Activated T-helper 17 cell treated with anti-CD3 and anti-CD28 coated beads, Interleukin-2, amount 50 U/mL, for 72 hours (primary cell): ENCODE data around the gene TMEM235. TPM values are rescaled to one million over a fixed set of nuclear protein-coding genes. Genes with fewer than 3 reads are reported as not detected.

Experiments used
- ATAC-seq: fragments of 150-1000 bp; cut with Tn5 transposase; replicated peaks from 2 replicates; pipeline ENCODE4 v1.10.0; 2021; ENCODE audit warnings: mild to moderate bottlenecking, moderate library complexity
- H3K27ac Mint-ChIP-seq: one replicate; pipeline ENCODE4 v1.8.0; 2022; ENCODE audit warnings: mixed read lengths
- H3K27me3 Mint-ChIP-seq: one replicate; pipeline ENCODE4 v1.8.0; 2022; ENCODE audit warnings: mixed read lengths
- H3K36me3 Mint-ChIP-seq: one replicate; pipeline ENCODE4 v1.8.0; 2022; ENCODE audit warnings: low read depth, mild to moderate bottlenecking, mixed read lengths
- H3K4me1 Mint-ChIP-seq: one replicate; pipeline ENCODE4 v1.8.0; 2022; ENCODE audit warnings: mixed read lengths
- H3K4me3 Mint-ChIP-seq: one replicate; pipeline ENCODE4 v1.8.0; 2022; ENCODE audit warnings: mild to moderate bottlenecking, mixed read lengths
- H3K9me3 Mint-ChIP-seq: one replicate; pipeline ENCODE4 v1.8.0; 2022; ENCODE audit warnings: mixed read lengths
- total RNA-seq, 2 donors: library from RNA; stranded (reverse); gene quantifications; one replicate each; pipeline ENCODE4 v1.2.3, GENCODE V29; 2022

TMEM235 gene
- total RNA-seq, 2 donors from 2014 or later: not detected

DNA sequence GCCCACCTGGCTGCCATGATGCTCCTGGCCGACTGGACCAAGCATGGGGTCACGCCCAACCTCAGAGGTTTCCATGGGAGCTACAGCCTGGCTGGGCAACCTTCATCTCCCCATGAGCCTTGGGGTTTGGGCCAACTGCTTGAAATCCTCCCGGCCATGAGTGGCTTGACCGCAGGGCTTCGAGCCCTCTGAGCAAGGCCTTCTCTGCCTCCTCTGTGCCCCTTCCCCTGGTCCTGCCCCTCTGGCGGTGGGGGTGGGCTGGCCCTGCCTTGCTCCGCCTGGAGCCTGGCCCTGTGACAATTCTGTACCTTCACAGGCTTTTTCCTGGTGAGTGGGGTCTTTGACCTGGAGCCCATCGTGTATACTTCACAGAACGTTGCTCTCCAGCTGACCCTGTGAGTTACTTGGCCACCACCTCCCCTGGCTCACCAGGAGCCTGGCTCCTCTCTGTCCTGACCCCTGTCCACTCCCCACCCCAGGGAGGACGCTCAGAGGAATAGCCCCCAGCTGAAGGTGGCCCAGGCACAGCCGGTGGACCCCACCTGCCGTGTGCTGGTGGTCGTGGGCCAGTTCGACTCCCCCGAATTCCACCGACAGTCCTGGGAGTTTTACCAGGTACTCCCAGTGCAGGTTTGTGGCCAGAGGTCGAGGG lies 26.2 kb upstream of the TMEM235 start:
- Mint-ChIP-seq H3K9me3 (no peaks in the 10 kb centered on the region), H3K36me3 (no peaks in the 10 kb centered on the region), H3K4me1 (no peaks in the 10 kb centered on the region), H3K4me3 (no peak overlapping the region), H3K27me3 (no peaks in the 10 kb centered on the region), H3K27ac (no peak overlapping the region)
- no peak for ATAC-seq

- Mint-ChIP-seq H3K36me3 (no peaks in the 10 kb centered on the region), H3K27me3 (no peaks in the 10 kb centered on the region), H3K4me1 (no peaks in the 10 kb centered on the region), H3K9me3 (no peaks in the 10 kb centered on the region), H3K27ac (no peak overlapping the region), H3K4me3 (no peak overlapping the region)
- no peak for ATAC-seq
These were observed 25.1 kb upstream of the TMEM235 start for GRCh38 chr17:78206298-78206697.

- H3K4me3 Mint-ChIP-seq: no peak overlapping the region
- H3K9me3 Mint-ChIP-seq: no peaks in the 10 kb centered on the region
- H3K27ac Mint-ChIP-seq: no peak overlapping the region
- no peak for ATAC-seq
- no peaks in the 10 kb centered on the region for H3K36me3 Mint-ChIP-seq
- no peaks in the 10 kb centered on the region for H3K4me1 Mint-ChIP-seq
- H3K27me3 Mint-ChIP-seq: no peaks in the 10 kb centered on the region
These were observed 22.9 kb upstream of the TMEM235 start for GRCh38 chr17:78208486-78208885.

- Mint-ChIP-seq H3K4me1 (no peaks in the 10 kb centered on the region), H3K36me3 (no peaks in the 10 kb centered on the region), H3K27ac (no peak overlapping the region), H3K27me3 (no peaks in the 10 kb centered on the region), H3K4me3 (no peak overlapping the region), H3K9me3 (no peaks in the 10 kb centered on the region)
- no peak for ATAC-seq
These were observed 21.3 kb upstream of the TMEM235 start for GRCh38 chr17:78210111-78210510.

- ATAC-seq: no peak
- no peaks in the 10 kb centered on the region for H3K27me3 Mint-ChIP-seq
- H3K27ac Mint-ChIP-seq: no peak overlapping the region
- no peaks in the 10 kb centered on the region for H3K9me3 Mint-ChIP-seq
- no peak overlapping the region for H3K4me3 Mint-ChIP-seq
- H3K4me1 Mint-ChIP-seq: no peaks in the 10 kb centered on the region
- H3K36me3 Mint-ChIP-seq: peaks cover 2% of the 10 kb centered on the region
These were observed 20.4 kb upstream of the TMEM235 start for GRCh38 chr17:78211032-78211431.

GRCh38 chr17:78214016-78214705 lies 17.3 kb upstream of the TMEM235 start, which contains the start of gene BIRC5:
Gene BIRC5, plus strand, starts transcription at chr17:78214253. Its CDS starts 64 bp downstream, at chr17:78214317.
- Mint-ChIP-seq H3K27me3 (no peaks in the 10 kb centered on the region), H3K27ac (peak within 1 kb of the TSS; percentile 59), H3K36me3 (peaks cover 19% of the 10 kb centered on the region), H3K4me1 (no peaks in the 10 kb centered on the region), H3K9me3 (no peaks in the 10 kb centered on the region), H3K4me3 (peak within 1 kb of the TSS; percentile 90)
- ATAC-seq: peak; percentile 100

GRCh38 chr17:78214706-78215061 lies 16.7 kb upstream of the TMEM235 start:
- Mint-ChIP-seq H3K9me3 (no peaks in the 10 kb centered on the region), H3K36me3 (peaks cover 24% of the 10 kb centered on the region), H3K27ac (peak overlapping the region; percentile 59), H3K4me1 (no peaks in the 10 kb centered on the region), H3K4me3 (peak overlapping the region; percentile 90), H3K27me3 (no peaks in the 10 kb centered on the region)
- no peak for ATAC-seq

GRCh38 chr17:78219396-78220150 lies 11.9 kb upstream of the TMEM235 start:
- H3K4me1 Mint-ChIP-seq: no peaks in the 10 kb centered on the region
- no peaks in the 10 kb centered on the region for H3K27me3 Mint-ChIP-seq
- ATAC-seq: no peak
- H3K27ac Mint-ChIP-seq: no peak overlapping the region
- no peaks in the 10 kb centered on the region for H3K9me3 Mint-ChIP-seq
- H3K36me3 Mint-ChIP-seq: peaks cover 53% of the 10 kb centered on the region
- no peak overlapping the region for H3K4me3 Mint-ChIP-seq

DNA sequence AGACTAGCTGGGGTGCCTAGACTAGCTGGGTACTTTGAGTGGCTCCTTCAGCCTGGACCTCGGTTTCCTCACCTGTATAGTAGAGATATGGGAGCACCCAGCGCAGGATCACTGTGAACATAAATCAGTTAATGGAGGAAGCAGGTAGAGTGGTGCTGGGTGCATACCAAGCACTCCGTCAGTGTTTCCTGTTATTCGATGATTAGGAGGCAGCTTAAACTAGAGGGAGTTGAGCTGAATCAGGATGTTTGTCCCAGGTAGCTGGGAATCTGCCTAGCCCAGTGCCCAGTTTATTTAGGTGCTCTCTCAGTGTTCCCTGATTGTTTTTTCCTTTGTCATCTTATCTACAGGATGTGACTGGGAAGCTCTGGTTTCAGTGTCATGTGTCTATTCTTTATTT lies 8.4 kb upstream of the TMEM235 start:
- no peaks in the 10 kb centered on the region for H3K4me1 Mint-ChIP-seq
- H3K27me3 Mint-ChIP-seq: no peaks in the 10 kb centered on the region
- no peaks in the 10 kb centered on the region for H3K9me3 Mint-ChIP-seq
- no peak overlapping the region for H3K27ac Mint-ChIP-seq
- H3K36me3 Mint-ChIP-seq: peaks cover 43% of the 10 kb centered on the region
- no peak for ATAC-seq
- H3K4me3 Mint-ChIP-seq: no peak overlapping the region

GRCh38 chr17:78223765-78224164 lies 7.7 kb upstream of the TMEM235 start:
- no peak overlapping the region for H3K4me3 Mint-ChIP-seq
- H3K27ac Mint-ChIP-seq: no peak overlapping the region
- no peak for ATAC-seq
- H3K27me3 Mint-ChIP-seq: no peaks in the 10 kb centered on the region
- no peaks in the 10 kb centered on the region for H3K4me1 Mint-ChIP-seq
- H3K9me3 Mint-ChIP-seq: no peaks in the 10 kb centered on the region
- H3K36me3 Mint-ChIP-seq: peaks cover 39% of the 10 kb centered on the region

DNA sequence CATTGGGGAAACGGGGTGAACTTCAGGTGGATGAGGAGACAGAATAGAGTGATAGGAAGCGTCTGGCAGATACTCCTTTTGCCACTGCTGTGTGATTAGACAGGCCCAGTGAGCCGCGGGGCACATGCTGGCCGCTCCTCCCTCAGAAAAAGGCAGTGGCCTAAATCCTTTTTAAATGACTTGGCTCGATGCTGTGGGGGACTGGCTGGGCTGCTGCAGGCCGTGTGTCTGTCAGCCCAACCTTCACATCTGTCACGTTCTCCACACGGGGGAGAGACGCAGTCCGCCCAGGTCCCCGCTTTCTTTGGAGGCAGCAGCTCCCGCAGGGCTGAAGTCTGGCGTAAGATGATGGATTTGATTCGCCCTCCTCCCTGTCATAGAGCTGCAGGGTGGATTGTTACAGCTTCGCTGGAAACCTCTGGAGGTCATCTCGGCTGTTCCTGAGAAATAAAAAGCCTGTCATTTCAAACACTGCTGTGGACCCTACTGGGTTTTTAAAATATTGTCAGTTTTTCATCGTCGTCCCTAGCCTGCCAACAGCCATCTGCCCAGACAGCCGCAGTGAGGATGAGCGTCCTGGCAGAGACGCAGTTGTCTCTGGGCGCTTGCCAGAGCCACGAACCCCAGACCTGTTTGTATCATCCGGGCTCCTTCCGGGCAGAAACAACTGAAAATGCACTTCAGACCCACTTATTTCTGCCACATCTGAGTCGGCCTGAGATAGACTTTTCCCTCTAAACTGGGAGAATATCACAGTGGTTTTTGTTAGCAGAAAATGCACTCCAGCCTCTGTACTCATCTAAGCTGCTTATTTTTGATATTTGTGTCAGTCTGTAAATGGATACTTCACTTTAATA lies 7.0 kb upstream of the TMEM235 start:
- Mint-ChIP-seq H3K27me3 (no peaks in the 10 kb centered on the region), H3K4me1 (no peaks in the 10 kb centered on the region), H3K36me3 (peaks cover 32% of the 10 kb centered on the region), H3K9me3 (no peaks in the 10 kb centered on the region), H3K4me3 (no peak overlapping the region), H3K27ac (no peak overlapping the region)
- no peak for ATAC-seq

DNA sequence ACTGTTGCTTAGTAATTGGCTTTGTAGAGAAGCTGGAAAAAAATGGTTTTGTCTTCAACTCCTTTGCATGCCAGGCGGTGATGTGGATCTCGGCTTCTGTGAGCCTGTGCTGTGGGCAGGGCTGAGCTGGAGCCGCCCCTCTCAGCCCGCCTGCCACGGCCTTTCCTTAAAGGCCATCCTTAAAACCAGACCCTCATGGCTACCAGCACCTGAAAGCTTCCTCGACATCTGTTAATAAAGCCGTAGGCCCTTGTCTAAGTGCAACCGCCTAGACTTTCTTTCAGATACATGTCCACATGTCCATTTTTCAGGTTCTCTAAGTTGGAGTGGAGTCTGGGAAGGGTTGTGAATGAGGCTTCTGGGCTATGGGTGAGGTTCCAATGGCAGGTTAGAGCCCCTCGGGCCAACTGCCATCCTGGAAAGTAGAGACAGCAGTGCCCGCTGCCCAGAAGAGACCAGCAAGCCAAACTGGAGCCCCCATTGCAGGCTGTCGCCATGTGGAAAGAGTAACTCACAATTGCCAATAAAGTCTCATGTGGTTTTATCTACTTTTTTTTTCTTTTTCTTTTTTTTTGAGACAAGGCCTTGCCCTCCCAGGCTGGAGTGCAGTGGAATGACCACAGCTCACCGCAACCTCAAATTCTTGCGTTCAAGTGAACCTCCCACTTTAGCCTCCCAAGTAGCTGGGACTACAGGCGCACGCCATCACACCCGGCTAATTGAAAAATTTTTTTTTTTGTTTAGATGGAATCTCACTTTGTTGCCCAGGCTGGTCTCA lies 6.2 kb upstream of the TMEM235 start:
- Mint-ChIP-seq H3K36me3 (peaks cover 27% of the 10 kb centered on the region), H3K27ac (no peak overlapping the region), H3K27me3 (peaks cover under 1% of the 10 kb centered on the region), H3K4me1 (no peaks in the 10 kb centered on the region), H3K9me3 (no peaks in the 10 kb centered on the region), H3K4me3 (no peak overlapping the region)
- ATAC-seq: no peak

- H3K27me3 Mint-ChIP-seq: peaks cover 7% of the 10 kb centered on the region
- no peaks in the 10 kb centered on the region for H3K9me3 Mint-ChIP-seq
- peaks cover 22% of the 10 kb centered on the region for H3K36me3 Mint-ChIP-seq
- H3K27ac Mint-ChIP-seq: no peak overlapping the region
- H3K4me1 Mint-ChIP-seq: no peaks in the 10 kb centered on the region
- no peak overlapping the region for H3K4me3 Mint-ChIP-seq
- no peak for ATAC-seq
These were observed 5.2 kb upstream of the TMEM235 start for GRCh38 chr17:78226055-78226758.
